HepG2 (cell line): ENCODE results near the gene RBM19. TPM values are rescaled to one million over a fixed set of nuclear protein-coding genes. Genes with fewer than 3 reads are reported as not detected.

Source experiments
- ARNT ChIP-seq: fragments of 450-650 bp; IDR thresholded peaks from 2 replicates; pipeline ENCODE4 v1.6.1; 2017
- ELF1 ChIP-seq: sonication (generic); formaldehyde crosslinking; IDR thresholded peaks from 2 replicates; pipeline ENCODE4 v1.4.0; 2020; ENCODE audit warnings: missing genetic modification reagents
- FOXO4 ChIP-seq: sonication (generic); formaldehyde crosslinking; conservative IDR thresholded peaks from 2 replicates; pipeline ENCODE4 v1.8.1; 2023; ENCODE audit warnings: missing genetic modification reagents
- GPBP1L1 ChIP-seq: sonication (generic); formaldehyde crosslinking; IDR thresholded peaks from 2 replicates; pipeline ENCODE4 v1.5.0; 2020; ENCODE audit warnings: mild to moderate bottlenecking, missing genetic modification reagents
- KDM5A ChIP-seq: fragments of 200-600 bp; sonication (generic); IDR thresholded peaks from 2 replicates; pipeline ENCODE4 v1.7.0; 2018; ENCODE audit warnings: antibody characterized with exemption, mild to moderate bottlenecking, low read length, borderline replicate concordance
- KLF13 ChIP-seq: sonication (generic); formaldehyde crosslinking; IDR thresholded peaks from 2 replicates; pipeline ENCODE4 v1.4.0; 2020; ENCODE audit warnings: mild to moderate bottlenecking, missing genetic modification reagents
- NCOA5 ChIP-seq: sonication (generic); formaldehyde crosslinking; IDR thresholded peaks from 2 replicates; pipeline ENCODE4 v1.4.0; 2020; ENCODE audit warnings: missing genetic modification reagents
- NFE2 ChIP-seq: sonication (generic); formaldehyde crosslinking; IDR thresholded peaks from 2 replicates; pipeline ENCODE4 v1.4.0; 2020; ENCODE audit warnings: missing genetic modification reagents
- PRPF4 ChIP-seq: fragments of 200-400 bp; formaldehyde crosslinking; IDR thresholded peaks from 2 replicates; pipeline ENCODE4 v1.6.1; 2016; ENCODE audit warnings: low read length, low read depth; ENCODE audit not compliant: poor library complexity, severe bottlenecking
- SIN3B ChIP-seq: fragments of 150-350 bp; IDR thresholded peaks from 2 replicates; pipeline ENCODE4 v1.6.1; 2014; ENCODE audit warnings: low read length
- SNAPC2 ChIP-seq: sonication (generic); formaldehyde crosslinking; IDR thresholded peaks from 2 replicates; pipeline ENCODE4 v1.8.1; 2022; ENCODE audit warnings: mild to moderate bottlenecking, missing genetic modification reagents
- SP4 ChIP-seq: sonication (generic); formaldehyde crosslinking; IDR thresholded peaks from 2 replicates; pipeline ENCODE4 v1.8.1; 2023; ENCODE audit warnings: mild to moderate bottlenecking, missing genetic modification reagents
- TAF1 ChIP-seq: sonication (generic); formaldehyde crosslinking; IDR thresholded peaks from 2 replicates; pipeline ENCODE4 v1.4.0; 2020; ENCODE audit warnings: missing genetic modification reagents
- ZBTB14 ChIP-seq: sonication (generic); formaldehyde crosslinking; IDR thresholded peaks from 2 replicates; pipeline ENCODE4 v1.4.0; 2020; ENCODE audit warnings: missing genetic modification reagents
- ZBTB34 ChIP-seq: sonication (generic); formaldehyde crosslinking; IDR thresholded peaks from 2 replicates; pipeline ENCODE4 v1.8.0; 2022; ENCODE audit warnings: mild to moderate bottlenecking, missing genetic modification reagents
- ZNF7 ChIP-seq: IDR thresholded peaks from 2 replicates; pipeline ENCODE4 v1.6.1; 2016; ENCODE audit warnings: missing biosample characterization, missing genetic modification reagents
- ZNF770 ChIP-seq: sonication (generic); formaldehyde crosslinking; IDR thresholded peaks from 2 replicates; pipeline ENCODE4 v1.5.0; 2020; ENCODE audit warnings: mild to moderate bottlenecking, missing genetic modification reagents
- polyA plus RNA-seq, 8 experiments: library from polyadenylated mRNA; depleted of rRNA in 3 of 8; stranded (reverse) in 7 of 8; unstranded in 1 of 8; fragments of >200 nt; fragmentation: Illumina TruSeq in 4 of 8; extraction: Trizol in 4 of 8; gene quantifications; 2 replicates each; pipeline versions ENCODE4 v1.2.1 to v1.2.3, GENCODE V29; 2011 to 2016; ENCODE audit warnings: low read depth in 4 of 8, missing spikeins in 1 of 8, mixed read lengths in 1 of 8; ENCODE audit not compliant: insufficient read depth in 1 of 8
- total RNA-seq, 5 experiments: library from RNA; depleted of rRNA; stranded (reverse); fragments of >200 nt; fragmentation: Illumina TruSeq; extraction: Trizol; gene quantifications; 2 replicates each; pipeline ENCODE4 v1.2.3, GENCODE V29; 2016; ENCODE audit warnings: low read depth in 1 of 5
- TF ChIP-seq, protein P1 (sequence below): sonication (generic); formaldehyde crosslinking; IDR thresholded peaks from 2 replicates; pipeline ENCODE4 v1.8.1; 2023; ENCODE audit warnings: mild to moderate bottlenecking, missing genetic modification reagents
- TF ChIP-seq, protein P2 (sequence below): sonication (generic); formaldehyde crosslinking; IDR thresholded peaks from 2 replicates; pipeline ENCODE4 v1.5.1; 2020; ENCODE audit warnings: missing genetic modification reagents, mild to moderate bottlenecking, borderline replicate concordance

Gene RBM19
- total and polyA plus RNA-seq, 2 of the 13 experiments (the other 11 are each of a cell fraction or from before 2014, with no cell fraction given) = 19.3 to 32.2 TPM

DNA sequence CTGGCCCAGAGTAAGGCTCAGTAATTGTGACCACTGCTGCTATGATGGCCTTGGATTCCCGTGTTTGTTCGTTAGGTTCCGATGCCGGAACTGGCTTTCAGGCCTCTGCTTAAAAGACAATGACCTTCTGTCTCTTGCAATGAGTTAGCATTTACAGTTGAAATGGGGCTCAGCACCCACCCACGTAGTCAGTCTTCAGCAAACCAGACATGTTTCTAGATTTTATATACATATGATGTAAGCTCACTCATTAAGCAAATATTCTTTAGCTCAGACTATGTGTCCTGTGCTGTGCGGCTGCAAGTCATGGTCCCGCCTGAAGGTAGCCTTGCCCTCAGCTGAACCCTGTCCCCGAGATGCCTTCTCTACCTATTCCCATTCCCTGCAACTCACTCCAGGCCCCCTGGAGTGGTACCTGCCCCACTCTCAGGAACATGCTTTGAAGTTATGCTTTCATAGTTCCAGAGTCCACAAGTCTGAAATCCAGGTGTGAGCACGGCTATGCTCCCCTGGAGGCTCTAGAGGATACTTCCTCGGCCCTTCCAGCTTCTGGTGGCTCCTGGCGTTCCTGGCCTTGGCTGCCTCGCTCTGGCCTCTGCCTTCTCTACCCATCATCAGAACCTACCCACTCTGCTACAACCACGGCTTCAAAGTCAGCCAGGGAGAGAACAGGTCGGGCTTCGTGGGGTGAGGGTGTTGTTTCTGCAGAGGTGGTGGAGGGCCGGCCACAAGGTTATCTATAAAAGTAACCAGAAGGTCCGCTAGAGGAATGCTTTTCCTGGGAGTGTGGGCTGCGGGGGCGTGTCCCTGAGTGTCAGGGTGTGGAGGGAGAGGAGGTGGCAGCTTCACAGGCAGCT, 157.8 kb downstream of the RBM19 start (continued):
- TF ChIP-seq ZBTB14 (no peak), PRPF4 (no peak), ZNF770 (CRISPR knock-in tag) (no peak), NCOA5 (no peak), NFE2 (CRISPR knock-in tag) (no peak), ZNF7 (CRISPR knock-in tag) (no peak), GPBP1L1 (CRISPR knock-in tag) (no peak), TAF1 (peak; percentile 33; the same call in 1 of the 2 replicates), KLF13 (no peak), SP4 (CRISPR knock-in tag) (peak; percentile 18; the same call in 1 of the 2 replicates), ZBTB34 (CRISPR knock-in tag) (peak; percentile 27; the same call in 1 of the 2 replicates), KDM5A (no peak), FOXO4 (CRISPR knock-in tag) (0 out of 2 replicates have a peak, but pooled peaks have one; percentile 59), ELF1 (CRISPR knock-in tag) (no peak), SNAPC2 (CRISPR knock-in tag) (0 out of 2 replicates have a peak, but pooled peaks have one; percentile 65), SIN3B (no peak), ARNT (no peak)
- TF ChIP-seq, protein P1, sequence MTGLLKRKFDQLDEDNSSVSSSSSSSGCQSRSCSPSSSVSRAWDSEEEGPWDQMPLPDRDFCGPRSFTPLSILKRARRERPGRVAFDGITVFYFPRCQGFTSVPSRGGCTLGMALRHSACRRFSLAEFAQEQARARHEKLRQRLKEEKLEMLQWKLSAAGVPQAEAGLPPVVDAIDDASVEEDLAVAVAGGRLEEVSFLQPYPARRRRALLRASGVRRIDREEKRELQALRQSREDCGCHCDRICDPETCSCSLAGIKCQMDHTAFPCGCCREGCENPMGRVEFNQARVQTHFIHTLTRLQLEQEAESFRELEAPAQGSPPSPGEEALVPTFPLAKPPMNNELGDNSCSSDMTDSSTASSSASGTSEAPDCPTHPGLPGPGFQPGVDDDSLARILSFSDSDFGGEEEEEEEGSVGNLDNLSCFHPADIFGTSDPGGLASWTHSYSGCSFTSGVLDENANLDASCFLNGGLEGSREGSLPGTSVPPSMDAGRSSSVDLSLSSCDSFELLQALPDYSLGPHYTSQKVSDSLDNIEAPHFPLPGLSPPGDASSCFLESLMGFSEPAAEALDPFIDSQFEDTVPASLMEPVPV (CRISPR knock-in tag) = no peak; the same call in 1 of the 2 replicates
- TF ChIP-seq, protein P2, sequence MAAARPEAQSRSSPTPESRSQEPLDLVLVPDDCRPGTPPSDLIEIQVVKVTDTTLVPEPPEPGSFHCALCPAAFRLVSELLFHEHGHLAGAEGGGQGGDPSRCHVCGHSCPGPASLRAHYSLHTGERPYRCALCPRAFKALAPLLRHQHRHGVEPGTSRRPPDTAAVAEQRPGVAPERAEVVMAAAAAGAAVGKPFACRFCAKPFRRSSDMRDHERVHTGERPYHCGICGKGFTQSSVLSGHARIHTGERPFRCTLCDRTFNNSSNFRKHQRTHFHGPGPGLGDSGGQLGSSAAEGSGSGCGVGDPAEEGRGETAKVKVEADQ (CRISPR knock-in tag) = no peak
